T-helper 2 cell treated with Interferon-gamma antibody and Interleukin-4, amounts not matched to agents 100 ng/mL and 5 ng/mL, for 36 hours (primary cell): Measurements from ENCODE around the gene ADGRE3. TPM values are rescaled to one million over a fixed set of nuclear protein-coding genes. Genes with fewer than 3 reads are reported as not detected.
"Not testable (repeated sequence)": the region's sequence is repeated elsewhere in the genome, so short reads cannot be mapped to it uniquely, and the experiment has no call there.

Experiments
- intact Hi-C: fragments of 100-400 bp; cut with micrococcal nuclease; formaldehyde crosslinking; loops from one replicate; pipeline ENCODE4 v1.15.1; 2023
- total RNA-seq: library from RNA; stranded (reverse); gene quantifications from 2 replicates; pipeline ENCODE4 v1.2.3, GENCODE V29; 2022

The ADGRE3 gene
- total RNA-seq, 1 donor from 2014 or later, result not detected

DNA sequence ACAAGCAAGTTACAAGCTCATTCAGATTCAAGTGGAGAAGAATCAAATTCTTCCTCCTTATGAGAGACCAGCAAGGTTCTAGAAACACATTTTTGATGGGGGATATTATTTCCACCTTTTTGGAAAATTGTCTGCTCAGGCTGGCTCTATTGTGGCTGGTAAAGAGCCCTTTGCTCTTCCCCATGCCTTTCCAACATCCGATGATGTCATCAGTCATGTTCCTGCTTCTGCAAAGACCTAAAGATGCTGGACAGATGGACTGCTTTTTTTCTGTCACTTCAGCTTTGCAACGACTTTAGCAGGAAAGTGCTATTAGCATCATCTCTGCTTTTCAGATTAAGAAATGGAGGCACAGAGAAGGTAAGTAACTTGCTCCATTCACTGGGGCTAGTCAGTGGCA lies 4.2 kb downstream of the ADGRE3 start:
- intact Hi-C loops, result no loop called here

- intact Hi-C loops, result no loop called here
Measured at GRCh38 chr19:14669940-14670339, 4.7 kb downstream of the ADGRE3 start.

DNA sequence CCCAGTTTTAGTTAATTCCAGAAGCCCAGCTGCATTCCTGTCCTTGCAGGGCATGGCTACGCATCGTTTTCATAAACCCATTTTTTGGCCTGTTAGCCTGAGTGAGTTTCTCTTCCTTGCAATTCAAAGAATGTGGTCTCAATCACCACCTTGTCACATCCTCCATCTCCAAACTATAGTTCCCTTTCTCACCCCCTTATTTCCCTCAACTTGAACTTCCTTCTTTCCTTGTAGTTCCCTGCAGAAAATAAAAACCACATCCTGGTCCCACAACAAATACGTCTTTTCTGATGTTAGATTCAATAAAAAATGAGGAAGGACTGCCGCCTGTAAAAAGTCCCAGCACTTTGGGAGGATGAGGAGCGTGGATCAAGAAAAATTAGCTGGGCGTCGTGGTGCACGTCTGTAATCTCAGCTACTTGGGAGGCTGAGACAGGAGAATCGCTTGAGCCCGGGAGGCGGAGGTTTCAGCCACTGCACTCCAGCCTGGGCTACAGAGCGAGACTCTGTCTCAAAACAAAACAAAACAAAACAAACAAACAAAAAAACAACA lies 13.2 kb downstream of the ADGRE3 start:
- intact Hi-C loops, result no loop called here

GRCh38 chr19:14659874-14660489 lies 14.7 kb downstream of the ADGRE3 start:
- intact Hi-C loops, result no loop called here

- intact Hi-C loops, result no loop called here
Measured at GRCh38 chr19:14655726-14656125, 18.9 kb downstream of the ADGRE3 start.

DNA sequence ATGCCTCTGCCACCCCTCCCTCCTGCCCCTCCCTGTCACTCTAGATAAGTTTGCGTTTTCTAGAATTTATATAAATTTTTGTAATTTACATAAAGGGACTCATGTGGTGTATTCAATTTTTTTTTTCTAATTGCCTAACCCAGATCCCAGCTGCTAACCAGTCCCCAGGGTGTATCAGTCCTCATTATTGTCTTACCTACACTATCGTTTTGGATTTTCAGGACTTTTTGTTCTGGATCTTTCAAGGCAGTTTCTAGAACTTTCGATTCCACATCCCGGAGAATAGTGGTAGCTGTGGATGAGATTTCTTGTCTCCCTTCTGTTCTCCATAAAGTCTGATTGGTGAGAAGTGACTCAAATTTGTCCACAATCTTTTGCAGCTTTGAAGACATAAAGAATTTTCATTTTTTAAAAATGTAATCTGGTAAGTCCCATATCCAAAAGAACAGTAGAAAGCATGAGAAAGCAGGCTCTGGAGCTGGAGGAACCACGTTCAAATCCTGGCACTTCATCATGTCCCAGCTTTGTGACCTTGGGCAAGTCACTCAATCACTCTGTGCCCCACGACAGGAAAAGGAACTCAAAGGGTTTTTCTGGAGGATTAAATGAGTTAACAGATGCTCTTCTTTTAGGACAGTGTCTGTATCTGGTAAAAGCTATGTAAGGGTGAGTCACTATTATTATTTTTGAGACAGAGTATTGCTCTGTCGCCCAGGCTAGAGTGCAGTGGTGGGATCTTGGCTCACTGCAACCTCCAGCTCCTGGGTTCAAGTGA lies 19.7 kb downstream of the ADGRE3 start:
- intact Hi-C loops, result no loop called here

GRCh38 chr19:14650161-14650560 lies 24.5 kb downstream of the ADGRE3 start:
- intact Hi-C loops, result no loop called here

DNA sequence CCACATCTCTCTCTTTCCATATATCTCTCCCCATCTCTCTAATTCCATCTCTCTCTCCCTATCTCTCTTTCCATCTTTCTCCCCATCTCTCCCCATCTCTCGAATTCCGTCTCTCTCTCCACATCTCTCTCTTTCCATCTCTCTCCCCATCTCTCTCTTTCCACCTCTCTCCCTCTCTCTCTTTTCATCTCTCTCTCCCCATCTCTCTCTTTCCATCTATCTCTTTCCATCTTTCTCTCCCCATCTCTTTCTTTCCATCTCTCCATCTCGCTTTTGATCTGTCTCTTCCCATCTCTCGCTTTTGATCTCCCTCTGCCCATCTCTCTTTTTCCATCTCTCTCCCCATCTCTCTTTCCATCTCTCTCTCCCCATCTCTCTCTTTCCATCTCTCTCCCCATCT lies 25.6 kb downstream of the ADGRE3 start:
- intact Hi-C loops, result no loop called here

DNA sequence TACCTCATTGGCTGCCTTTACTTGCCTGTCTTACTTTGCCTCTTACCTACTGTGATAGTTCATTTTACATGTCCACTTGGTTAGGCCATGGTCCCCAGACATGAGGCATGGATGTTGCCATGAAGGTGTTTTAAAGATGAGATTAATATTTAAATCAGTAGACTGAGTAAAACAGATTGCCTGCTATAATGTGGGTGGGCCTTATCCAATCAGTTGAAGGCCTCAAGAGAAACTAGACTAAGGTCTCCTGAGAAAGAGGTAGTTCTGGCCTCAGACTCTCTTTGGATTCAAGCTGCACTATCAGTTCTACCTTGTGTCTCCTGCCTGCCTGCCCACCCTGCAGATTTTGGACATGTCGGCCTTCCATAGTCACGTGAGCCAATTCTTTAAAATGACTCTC lies 26.1 kb downstream of the ADGRE3 start:
- intact Hi-C loops, result no loop called here

DNA sequence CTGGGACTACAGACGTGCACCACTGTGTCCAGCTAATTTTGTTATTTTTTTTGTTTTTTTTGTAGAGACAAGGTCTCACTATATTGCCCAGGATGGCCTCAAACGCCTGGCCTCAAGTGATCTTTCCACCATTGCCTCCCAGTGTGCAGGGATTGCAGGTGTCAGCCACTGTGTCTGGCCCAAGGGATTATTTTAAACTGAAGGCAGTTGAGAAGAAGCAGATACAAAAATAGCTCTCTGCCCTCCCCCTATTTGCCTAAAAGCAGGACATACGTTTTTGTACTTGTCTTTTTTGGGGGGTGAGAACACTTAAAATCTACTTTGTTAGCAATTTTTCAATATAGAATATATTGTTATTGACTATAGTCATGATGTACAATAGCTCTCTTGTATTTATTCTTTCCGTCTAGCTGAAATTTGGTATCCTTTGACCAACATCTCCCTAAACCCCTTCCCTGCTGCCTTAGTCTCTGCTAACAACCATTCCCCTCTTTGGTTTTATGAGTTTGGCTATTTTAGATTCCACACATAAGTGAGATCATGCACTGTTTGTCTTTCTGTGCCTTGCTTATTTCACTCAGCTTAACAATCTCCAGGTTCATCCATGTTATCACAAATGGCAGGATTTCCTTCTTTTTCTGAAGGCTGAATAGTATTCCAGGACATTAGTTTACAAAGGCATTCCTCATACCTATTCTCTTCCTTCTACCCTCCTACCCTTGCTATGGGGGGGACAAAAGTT lies 34.9 kb downstream of the ADGRE3 start:
- intact Hi-C loops, result no loop called here

DNA sequence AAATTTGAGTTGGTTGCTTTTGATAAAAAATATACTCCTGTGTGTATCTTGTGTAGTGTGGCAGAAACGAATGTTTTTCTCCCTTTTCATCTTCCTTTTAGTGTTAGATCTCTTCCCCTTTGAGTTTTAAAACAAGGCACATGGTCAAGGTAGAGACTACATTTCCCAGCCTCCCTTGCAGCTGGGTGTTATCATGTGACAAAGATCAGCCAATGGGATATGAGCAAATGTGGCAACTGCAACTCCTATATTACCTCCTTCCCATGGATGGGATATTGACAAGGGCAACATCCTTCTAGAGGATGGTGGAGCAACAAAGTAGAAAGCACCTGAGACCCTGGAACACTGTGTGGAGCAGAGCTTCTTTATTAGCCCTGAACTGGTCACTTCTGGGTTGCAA lies 42.4 kb downstream of the ADGRE3 start:
- intact Hi-C loops, result no loop called here

GRCh38 chr19:14629557-14629956 lies 45.1 kb downstream of the ADGRE3 start:
- intact Hi-C loops, result no loop called here

DNA sequence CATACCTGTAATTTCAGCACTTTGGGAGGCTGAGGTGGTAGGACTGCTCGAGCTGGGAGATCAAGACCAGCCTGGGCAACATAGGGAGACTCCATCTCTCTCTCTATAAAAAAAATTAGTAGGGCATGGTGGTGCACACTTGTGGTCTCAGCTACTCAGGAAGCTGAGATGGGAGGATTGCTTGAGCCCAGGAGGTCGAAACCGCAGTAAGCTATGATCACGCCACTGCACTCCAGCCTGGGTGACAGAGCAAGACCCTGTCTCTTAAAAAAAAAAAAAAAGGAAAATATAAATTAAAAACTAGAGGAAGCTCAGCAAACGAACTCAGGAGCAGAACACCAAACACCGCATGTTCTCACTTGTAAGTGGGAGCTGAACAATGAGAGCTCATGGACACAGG lies 50.2 kb downstream of the ADGRE3 start:
- intact Hi-C loops, result not testable (repeated sequence)

GRCh38 chr19:14619404-14619803 lies 55.2 kb downstream of the ADGRE3 start:
- intact Hi-C loops, result no loop called here

DNA sequence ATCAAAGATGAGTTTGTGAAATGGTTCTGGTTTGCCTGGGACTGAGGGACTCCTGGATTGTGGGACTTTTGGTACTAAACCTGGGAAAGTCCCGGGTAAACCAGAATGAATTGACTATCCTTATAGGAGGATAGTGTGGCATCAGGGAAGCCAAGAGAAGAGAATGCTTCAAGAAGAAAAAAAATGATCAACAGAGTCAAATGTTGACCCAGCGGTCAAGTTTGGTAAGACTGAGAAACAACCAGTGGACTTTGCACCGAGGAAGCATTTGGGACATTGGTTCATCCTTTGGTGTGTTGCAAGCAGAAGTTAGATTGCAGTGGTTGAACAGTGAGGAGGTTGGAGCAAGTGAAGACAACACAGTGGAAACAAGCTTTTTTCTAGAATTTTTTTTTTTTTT lies 58.2 kb downstream of the ADGRE3 start:
- intact Hi-C loops, result no loop called here

GRCh38 chr19:14615623-14616022 lies 59.0 kb downstream of the ADGRE3 start:
- intact Hi-C loops, result no loop called here

DNA sequence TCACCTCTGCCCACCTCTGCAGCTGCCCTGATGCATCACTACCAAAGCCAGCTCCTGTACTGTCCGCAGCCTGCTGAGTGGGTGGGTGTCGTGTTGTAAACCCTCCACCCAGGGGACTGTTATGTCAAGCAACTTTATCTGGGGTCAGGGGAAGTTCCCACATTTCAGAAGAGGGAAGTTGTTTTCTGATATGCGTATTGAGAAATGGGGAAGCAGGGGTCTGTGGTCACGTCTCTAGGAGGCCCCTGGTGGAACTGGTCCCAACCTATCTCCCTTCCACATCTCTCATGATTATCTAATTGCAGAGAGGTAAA lies 60.6 kb downstream of the ADGRE3 start:
- intact Hi-C loops, result no loop called here

DNA sequence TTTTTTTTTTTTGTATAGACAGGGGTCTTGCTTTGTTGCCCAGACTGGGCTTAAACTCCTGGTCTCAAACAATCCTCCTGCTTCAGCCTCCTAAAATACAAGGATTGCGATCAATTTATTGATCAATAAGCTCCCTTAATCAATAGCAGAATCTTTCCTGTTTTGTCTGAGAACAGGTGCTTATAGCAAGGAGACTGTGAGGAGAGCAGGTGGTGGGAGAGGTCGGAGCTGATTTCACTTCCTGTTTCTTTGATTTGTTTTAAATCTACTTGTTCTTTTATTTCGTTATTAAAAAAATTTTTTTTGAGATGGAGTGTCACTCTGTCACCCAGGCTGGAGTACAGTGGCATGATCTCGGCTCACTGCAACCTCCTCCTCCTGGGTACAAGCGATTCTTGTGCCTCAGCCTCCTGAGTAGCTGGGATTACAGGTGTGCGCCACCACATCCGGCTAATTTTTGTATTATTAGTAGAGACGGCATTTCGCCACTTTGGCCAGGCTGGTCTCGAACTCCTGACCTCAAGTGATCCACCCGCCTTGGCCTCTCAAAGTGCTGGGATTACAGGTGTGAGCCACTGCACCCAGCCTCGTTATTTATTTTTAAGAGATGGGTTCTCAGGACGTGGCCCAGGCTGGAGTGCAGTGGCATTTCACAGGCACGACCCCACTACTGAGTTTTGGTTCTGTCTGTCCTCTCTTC lies 61.1 kb downstream of the ADGRE3 start:
- intact Hi-C loops, result not testable (repeated sequence)

DNA sequence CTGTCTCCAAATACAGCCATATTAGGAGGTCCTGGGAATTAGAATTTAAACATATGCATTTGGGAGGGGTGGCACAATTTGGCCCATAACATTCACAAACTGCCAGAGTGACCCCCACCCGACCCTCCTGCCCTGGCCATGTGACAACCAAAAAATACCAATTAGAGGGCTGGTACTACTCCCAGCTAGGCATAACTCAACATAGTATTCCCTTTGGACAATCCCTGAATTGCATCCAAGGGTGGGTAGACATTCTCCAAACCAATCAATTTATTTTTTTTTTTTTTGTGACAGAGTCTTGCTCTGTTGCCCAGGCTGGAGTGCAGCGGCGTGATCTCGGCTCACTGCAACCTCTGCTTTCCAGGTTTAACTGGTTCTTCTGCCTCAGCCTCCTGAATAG lies 62.0 kb downstream of the ADGRE3 start:
- intact Hi-C loops, result no loop called here

- intact Hi-C loops, result not testable (repeated sequence)
Measured at GRCh38 chr19:14612242-14612641, 62.4 kb downstream of the ADGRE3 start.

- intact Hi-C loops, result no loop called here
Measured at GRCh38 chr19:14611051-14611450, 63.6 kb downstream of the ADGRE3 start.

GRCh38 chr19:14606627-14607026 lies 68.0 kb downstream of the ADGRE3 start:
- intact Hi-C loops, result no loop called here
